Anterior cingulate cortex (tissue), 58 donors: ENCODE measurements around the gene LMBR1L.
A peak's percentile ranks its signal among the peaks of the same experiment; 100 is the strongest.
"Not testable (repeated sequence)": the region's sequence is repeated elsewhere in the genome, so short reads cannot be mapped to it uniquely, and the experiment has no call there.

Experiments
- DNase-seq, 58 donors: peaks; one replicate each; lab custom pipeline; 2025; lab: John Stamatoyannopoulos, UW

The LMBR1L gene

GRCh38 chr12:49110464-49111155, at the start of gene LMBR1L:
Gene LMBR1L (minus strand): TSS chr12:49110847. CDS start chr12:49110555, 292 bp downstream.
- peak; percentile 56 to 99 (median 92) for DNase-seq

DNA sequence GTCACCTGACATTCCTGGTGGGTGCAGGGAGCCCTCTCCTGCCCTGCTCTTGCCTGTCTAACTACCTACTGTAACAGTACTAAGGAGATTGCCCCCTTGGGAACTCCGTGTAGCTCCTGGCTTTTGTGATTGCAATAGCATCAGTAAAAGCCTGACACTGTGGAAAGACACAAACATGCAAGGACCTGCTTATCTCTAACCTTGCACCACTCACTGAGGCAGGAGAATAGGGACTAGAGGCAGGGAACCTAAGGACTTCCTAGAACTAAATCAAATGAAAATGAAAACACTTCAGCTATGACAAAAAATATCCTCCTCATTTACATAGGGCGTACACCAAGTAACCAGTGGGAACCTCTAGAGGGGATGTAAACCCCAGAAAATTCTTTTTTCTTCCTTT, 49.8 kb upstream of the LMBR1L start:
- DNase-seq = no peak

DNA sequence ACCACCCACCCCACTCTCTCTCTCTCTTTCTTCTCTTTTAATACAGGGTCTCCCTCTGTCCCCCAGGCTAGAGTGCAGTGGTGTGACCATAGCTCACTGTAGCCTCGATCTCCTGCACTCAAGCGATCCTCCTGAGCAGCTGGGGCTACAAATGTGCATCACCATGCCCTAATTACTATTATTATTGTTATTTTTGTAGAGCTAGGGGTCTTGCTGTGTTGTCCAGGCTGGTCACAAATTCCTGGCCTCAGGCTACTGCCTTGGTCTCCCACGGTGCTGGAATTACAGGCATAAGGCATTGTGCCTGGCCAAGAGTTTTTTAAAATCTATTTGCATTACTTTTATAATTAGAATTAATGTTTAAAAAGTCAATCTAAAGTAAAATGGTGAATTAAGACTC, 43.6 kb upstream of the LMBR1L start:
- no peak for DNase-seq

- DNase-seq = no peak
Observed at GRCh38 chr12:49147384-49147783, 36.7 kb upstream of the LMBR1L start.

DNA sequence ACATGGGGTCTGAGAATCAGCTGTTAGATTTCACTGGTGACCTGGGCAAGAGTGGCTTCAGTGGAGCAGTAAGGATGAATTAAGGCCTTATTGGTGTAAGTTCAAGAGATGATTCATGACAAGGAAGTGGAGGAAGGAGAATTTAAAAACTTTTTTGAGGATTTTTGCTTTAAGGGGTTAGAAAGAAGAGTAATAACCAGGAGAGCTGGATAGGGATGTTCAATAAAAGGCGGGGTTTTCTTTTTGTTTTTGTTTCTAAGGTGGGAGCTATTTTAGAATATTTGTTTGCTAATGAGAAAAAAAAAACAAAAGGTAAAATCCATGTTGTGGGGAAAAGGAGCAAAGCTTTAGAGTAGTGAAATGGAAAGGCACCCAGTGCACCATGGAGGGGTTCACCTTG, 35.8 kb upstream of the LMBR1L start:
- no peak for DNase-seq

DNA sequence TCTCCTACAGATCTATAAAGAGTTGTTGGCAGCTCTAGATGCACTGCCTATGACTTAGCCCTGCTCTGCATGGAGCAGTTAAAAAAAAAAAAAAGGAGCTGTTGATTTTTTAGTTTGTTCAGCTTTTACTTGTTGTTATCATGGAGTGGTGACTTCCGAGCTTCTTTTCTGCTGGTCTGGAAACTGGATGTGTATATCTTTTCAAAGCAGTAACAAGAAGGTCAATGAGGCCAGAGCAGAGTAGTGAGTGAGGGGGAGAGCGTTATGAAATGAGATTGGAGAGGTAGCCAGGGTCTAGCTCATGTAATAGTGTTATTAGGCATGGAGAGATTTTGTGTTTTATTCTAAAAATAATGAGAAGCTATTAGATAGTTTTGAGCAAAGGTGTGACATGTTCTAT, 33.7 kb upstream of the LMBR1L start:
- DNase-seq = no peak

DNA sequence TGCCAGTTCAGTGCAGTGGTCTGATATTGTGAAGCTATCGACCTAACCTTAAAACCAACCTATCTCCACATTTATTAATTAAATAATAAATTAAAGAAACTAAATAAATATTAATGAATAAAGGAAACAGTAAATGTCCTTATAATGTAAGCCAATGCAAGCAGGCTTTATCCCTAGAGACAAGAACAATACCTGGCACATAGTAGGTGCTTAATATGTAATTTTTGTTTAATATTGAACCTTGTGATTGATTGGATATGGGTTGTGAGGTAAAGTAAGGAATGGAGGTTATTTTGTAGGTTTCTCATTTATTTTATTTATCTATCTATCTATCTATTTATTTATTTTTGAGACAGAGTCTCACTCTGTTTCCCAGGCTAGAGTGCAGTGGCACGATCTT, 28.4 kb upstream of the LMBR1L start:
- DNase-seq = no peak

GRCh38 chr12:49138587-49138986, 27.9 kb upstream of the LMBR1L start:
- DNase-seq = no peak

DNA sequence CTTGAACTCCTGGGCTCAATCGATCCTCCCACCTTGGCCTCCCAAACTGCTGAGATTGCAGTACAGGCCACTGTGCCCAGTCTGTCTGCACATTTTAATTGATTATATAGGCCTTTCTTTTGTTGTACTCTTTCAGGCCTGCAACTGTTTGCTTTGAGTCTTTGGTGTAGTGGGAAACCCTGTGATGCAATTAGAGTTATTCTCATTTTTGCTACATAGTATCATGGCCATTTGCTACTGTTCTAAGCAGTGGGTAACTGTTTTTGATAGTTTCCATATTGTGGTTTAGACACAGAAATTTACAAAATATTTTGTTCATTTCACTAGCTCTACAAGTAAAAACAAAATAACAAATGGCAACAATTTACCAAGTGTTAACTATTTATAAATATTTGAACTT, 26.8 kb upstream of the LMBR1L start:
- DNase-seq = no peak

DNA sequence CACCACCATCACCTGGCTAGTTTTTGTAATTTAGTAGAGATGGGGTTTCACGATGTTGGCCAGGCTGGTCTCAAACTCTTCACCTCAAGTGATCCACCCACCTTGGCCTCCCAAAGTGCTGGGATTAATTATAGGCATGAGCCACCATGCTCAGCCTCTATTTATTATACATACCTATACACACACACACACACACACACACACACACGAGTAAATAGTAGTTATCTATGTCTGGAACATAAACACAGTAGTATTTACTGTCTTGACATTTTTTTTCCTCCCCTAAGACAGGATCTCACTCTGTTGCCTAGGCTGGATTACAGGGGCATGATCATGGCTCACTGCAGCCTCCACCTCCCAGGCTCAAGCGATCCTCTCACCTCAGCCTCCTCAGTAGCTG, 26.4 kb upstream of the LMBR1L start:
- not testable (repeated sequence) for DNase-seq

- no peak for DNase-seq
Observed at GRCh38 chr12:49133590-49133989, 22.9 kb upstream of the LMBR1L start.

DNA sequence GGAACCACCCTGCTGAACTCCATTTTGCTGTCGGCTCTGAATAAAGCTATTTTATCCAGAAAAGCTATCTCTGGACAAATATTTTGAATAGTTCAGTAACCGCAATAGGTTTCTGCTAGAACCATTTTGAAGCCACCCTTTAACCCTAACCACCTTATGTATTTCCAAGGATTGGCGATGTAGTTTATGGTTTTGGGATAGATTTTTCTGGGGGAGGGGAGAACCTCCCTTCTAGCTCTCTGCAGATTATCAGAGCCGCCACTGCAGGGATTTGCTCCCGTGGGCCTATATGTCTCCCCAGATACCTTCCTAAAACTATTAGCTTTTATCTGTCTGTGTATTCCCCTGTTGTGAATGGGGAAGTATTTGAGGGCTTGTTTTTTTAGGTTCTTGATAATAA, 22.4 kb upstream of the LMBR1L start:
- peak in 1 of 58 donors; percentile 26 for DNase-seq

DNA sequence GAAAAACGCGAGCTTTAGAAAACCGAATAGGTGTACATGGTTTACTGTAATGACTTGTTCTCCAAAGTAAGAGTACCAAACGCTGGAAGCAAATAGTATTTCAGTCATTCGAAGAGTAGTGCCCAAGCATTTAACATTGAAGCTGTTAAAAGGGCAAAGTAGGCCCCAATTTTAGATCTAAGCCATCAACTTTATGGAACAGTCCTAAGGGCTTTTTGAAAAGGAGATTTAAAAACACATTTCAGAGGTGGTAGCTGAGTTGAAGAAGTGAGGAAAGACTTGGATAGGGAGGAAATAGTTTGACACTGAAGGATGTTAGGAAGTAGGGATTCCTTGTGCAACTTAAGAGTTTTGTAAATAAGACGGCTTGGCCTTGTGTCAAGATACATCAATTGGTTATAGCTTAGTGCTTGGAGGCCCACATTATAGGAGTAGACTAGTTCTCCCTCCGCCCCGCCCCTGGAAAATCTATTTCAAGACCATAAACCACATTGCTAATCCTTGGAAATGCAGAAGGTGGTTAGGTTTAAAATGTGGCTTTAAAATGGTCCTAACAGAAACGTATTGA, 21.3 kb upstream of the LMBR1L start:
- peak in 6 of 58 donors; percentile 2 to 29 (median 14) for DNase-seq

DNA sequence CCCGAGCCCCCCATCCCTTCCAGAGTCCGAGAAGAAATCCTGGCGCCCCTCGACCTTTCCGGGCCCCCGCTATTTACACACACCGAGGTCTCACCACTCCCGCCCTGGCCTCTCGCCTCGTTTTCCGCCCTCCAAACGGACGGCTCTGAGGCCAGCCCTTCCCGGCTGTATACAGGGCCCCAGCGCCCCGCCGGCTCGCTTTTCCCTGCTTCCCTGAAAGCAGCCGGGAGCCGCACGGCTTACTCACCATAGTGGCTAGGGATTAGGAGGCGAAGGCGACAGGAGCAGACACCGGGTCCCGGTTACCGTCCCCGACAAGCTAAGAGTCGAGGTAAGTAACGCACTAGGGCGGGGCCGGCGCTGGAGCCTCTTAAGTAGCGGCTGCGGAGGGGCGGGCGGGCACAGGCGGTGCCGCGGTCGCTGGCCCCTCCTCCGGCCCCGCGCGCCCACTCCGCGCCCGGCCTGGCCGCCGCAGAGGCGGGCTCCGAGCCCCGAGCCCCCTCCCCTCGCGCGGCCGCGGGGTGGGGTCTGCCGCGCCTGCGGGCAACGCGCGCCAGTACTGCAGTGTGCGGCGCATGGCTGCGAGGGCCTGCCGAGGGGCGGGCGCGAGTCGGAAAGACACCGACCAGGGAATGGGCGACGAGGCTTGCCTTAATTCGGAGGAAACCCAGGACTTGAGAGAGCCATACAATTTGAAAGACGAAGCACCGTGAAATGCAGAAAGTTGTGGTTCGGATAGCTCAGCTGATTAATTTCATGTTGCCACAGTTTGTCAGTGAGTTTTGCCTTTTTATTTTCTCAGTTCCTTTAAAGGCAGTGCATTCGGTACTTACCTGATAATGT, 20.6 kb upstream of the LMBR1L start, which contains the start of gene TUBA1B:
TSS of gene TUBA1B (minus strand) at position 345 of the 843 bp plus-strand sequence. CDS start at position 250, 95 bp downstream.
- peak in 57 of 58 donors; percentile 24 to 95 (median 88) for DNase-seq

GRCh38 chr12:49130151-49131050, 19.8 kb upstream of the LMBR1L start:
- peak; percentile 44 to 93 (median 84) for DNase-seq

GRCh38 chr12:49129332-49130150, 18.9 kb upstream of the LMBR1L start:
- DNase-seq = peak in 2 of 58 donors; percentile 7 to 10

GRCh38 chr12:49127971-49128370, 17.3 kb upstream of the LMBR1L start:
- not testable (repeated sequence) for DNase-seq

DNA sequence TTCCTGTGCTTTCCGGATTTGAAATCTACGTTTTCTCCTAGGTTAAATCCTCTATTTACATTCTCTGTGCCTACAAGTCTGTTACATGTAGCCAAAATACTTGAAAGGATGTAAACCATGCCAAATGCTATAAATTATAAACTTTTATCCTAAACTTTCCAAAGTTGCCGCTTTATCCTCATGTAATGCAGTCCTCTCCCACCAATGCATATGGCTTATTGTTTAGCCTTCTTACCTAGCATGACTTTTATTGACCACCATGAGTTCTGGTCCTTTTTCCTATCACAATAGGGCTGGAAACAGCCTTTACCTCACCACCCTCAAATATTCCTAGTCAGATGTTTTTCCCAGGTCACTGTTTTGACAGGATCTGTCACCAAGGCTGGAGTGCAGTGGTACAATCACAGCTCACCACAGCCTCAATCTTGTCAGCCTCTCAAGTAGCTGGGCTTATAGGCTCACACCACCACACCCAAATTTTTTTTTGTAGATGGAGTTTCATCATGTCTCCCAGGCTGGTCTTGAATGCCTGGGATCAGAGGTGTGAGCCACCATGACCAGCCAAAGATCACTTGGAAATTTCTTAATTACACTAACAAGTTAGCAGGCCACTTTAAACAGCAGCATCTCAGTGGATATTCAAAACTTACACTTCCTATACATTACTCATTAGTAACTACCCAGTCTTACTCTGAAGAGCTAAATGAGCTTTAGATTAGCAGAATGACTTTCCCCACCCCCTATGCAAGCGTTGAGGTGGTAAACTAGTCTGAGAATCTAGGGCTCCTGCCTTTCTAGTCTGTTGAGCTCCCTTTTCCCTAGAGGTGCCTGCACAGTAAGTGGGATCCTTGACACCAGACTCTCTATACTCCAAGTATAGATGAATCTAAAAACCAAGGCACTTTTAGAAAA, 16.5 kb upstream of the LMBR1L start:
- no peak for DNase-seq
